HepG2 (cell line): ENCODE measurements around the gene PPP4C. TPM values are rescaled to one million over a fixed set of nuclear protein-coding genes. Genes with fewer than 3 reads are reported as not detected.
A peak's percentile ranks its signal among the peaks of the same experiment; 100 is the strongest.

Source experiments
- AGO2 ChIP-seq: fragments of 200-400 bp; formaldehyde crosslinking; optimal IDR thresholded peaks from 2 replicates; pipeline ENCODE3; 2017; ENCODE audit warnings: mild to moderate bottlenecking, low read depth, low read length, moderate library complexity
- ELF1 ChIP-seq: sonication (generic); formaldehyde crosslinking; IDR thresholded peaks from 2 replicates; pipeline ENCODE4 v1.4.0; 2020; ENCODE audit warnings: missing genetic modification reagents
- ELF3 ChIP-seq: IDR thresholded peaks from 2 replicates; pipeline ENCODE4 v1.6.1; 2016; ENCODE audit warnings: missing genetic modification reagents, missing compliant biosample characterization
- EP300 ChIP-seq, 3 experiments: sonication (generic) in 1 of 3; formaldehyde crosslinking in 1 of 3; IDR thresholded peaks; 2 replicates each; pipeline versions ENCODE4 v1.5.1 to v1.6.1; 2011 to 2020; ENCODE audit warnings: low read depth in 2 of 3, low read length in 2 of 3, borderline replicate concordance in 1 of 3, improper control_type of control experiment in 1 of 3, mild to moderate bottlenecking in 1 of 3, missing genetic modification reagents in 1 of 3, moderate library complexity in 1 of 3
- GMEB1 ChIP-seq: sonication (generic); formaldehyde crosslinking; IDR thresholded peaks from 2 replicates; pipeline ENCODE4 v1.5.1; 2020; ENCODE audit warnings: missing genetic modification reagents, mild to moderate bottlenecking, borderline replicate concordance
- HMGXB3 ChIP-seq: sonication (generic); formaldehyde crosslinking; IDR thresholded peaks from 2 replicates; pipeline ENCODE4 v1.4.0; 2020; ENCODE audit warnings: missing genetic modification reagents, borderline replicate concordance
- KDM1A ChIP-seq: IDR thresholded peaks from 2 replicates; pipeline ENCODE4 v1.6.1; 2016; ENCODE audit warnings: missing compliant biosample characterization
- ZNF253 ChIP-seq: sonication (generic); formaldehyde crosslinking; IDR thresholded peaks from 2 replicates; pipeline ENCODE4 v1.8.0; 2022; ENCODE audit warnings: mild to moderate bottlenecking, missing genetic modification reagents, borderline replicate concordance
- ZNF280D ChIP-seq: sonication (generic); formaldehyde crosslinking; IDR thresholded peaks from 2 replicates; pipeline ENCODE4 v1.5.1; 2020; ENCODE audit warnings: mild to moderate bottlenecking, missing genetic modification reagents
- ZNF484 ChIP-seq: sonication (generic); formaldehyde crosslinking; IDR thresholded peaks from 2 replicates; pipeline ENCODE4 v1.5.1; 2020; ENCODE audit warnings: mild to moderate bottlenecking, low read depth, missing genetic modification reagents, borderline replicate concordance
- ZSCAN31 ChIP-seq: sonication (generic); formaldehyde crosslinking; IDR thresholded peaks from 2 replicates; pipeline ENCODE4 v1.5.0; 2020; ENCODE audit warnings: low read depth, mild to moderate bottlenecking, missing genetic modification reagents
- polyA plus RNA-seq, 8 experiments: library from polyadenylated mRNA; depleted of rRNA in 3 of 8; stranded (reverse) in 7 of 8; unstranded in 1 of 8; fragments of >200 nt; fragmentation: Illumina TruSeq in 4 of 8; extraction: Trizol in 4 of 8; gene quantifications; 2 replicates each; pipeline versions ENCODE4 v1.2.1 to v1.2.3, GENCODE V29; 2011 to 2016; ENCODE audit warnings: low read depth in 4 of 8, missing spikeins in 1 of 8, mixed read lengths in 1 of 8; ENCODE audit not compliant: insufficient read depth in 1 of 8
- total RNA-seq, 5 experiments: library from RNA; depleted of rRNA; stranded (reverse); fragments of >200 nt; fragmentation: Illumina TruSeq; extraction: Trizol; gene quantifications; 2 replicates each; pipeline ENCODE4 v1.2.3, GENCODE V29; 2016; ENCODE audit warnings: low read depth in 1 of 5
- TF ChIP-seq, protein P1 (sequence below): sonication (generic); formaldehyde crosslinking; IDR thresholded peaks from 2 replicates; pipeline ENCODE4 v1.8.1; 2023; ENCODE audit warnings: mild to moderate bottlenecking, missing genetic modification reagents
- TF ChIP-seq, protein P2 (sequence below): sonication (generic); formaldehyde crosslinking; IDR thresholded peaks from 2 replicates; pipeline ENCODE4 v1.5.0; 2020; ENCODE audit warnings: mild to moderate bottlenecking, missing genetic modification reagents
- TF ChIP-seq, protein P3 (sequence below): sonication (generic); formaldehyde crosslinking; IDR thresholded peaks from 2 replicates; pipeline ENCODE4 v1.4.0; 2020; ENCODE audit warnings: missing genetic modification reagents

Gene PPP4C
- total and polyA plus RNA-seq, 2 of the 13 experiments (the other 11 are each of a cell fraction or from before 2014, with no cell fraction given) = 176 to 220 TPM

DNA sequence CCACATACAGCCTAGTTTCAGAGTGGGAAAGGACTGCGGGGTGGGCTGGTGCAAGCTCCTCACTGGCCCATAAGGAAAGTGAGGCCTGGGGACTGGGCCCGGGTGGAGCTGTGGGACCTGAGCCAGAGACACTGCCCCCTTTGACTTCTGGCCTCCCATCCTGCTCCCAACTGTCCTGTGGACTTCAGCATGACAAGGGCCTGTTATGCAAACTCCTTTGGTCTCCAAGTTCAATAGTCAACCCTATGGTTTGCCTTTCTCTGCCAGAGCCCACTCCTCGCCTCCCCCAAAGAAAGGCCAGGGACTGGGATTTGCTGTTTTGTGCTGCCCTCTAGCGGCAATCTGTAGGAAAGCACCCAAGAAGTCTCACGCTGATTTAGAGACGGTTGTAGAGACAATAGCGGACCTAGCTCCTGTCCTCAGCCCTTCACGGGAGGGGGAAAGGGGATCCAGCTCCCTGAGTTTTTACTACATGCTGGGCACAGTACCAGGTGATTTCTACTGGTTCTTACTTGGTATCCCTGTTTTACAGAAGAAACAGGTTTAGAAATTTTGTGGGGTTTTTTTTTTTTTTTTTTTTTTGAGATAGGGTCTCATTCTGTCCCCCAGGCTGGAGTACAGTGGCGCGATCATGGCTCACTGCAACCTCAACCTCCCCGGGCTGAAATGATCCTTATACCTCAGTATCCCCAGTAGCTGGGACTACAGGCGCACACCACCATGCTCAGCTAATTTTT lies 43.5 kb upstream of the PPP4C start (continued):
- TF ChIP-seq ZNF280D (CRISPR knock-in tag) (0 out of 2 replicates have a peak, but pooled peaks have one; percentile 37), KDM1A (CRISPR knock-in tag) (0 out of 2 replicates have a peak, but pooled peaks have one; percentile 33), EP300 (IDR thresholded peaks at IDR 0.05; ENCODE audit: low read depth in 2 of 2, low read length in 2 of 2) (no peak; a peak in 2 of 4 replicates), EP300 (CRISPR knock-in tag; IDR thresholded peaks at IDR 0.05; ENCODE audit: borderline replicate concordance) (no peak), GMEB1 (CRISPR knock-in tag) (peak; percentile 18; the same call in 1 of the 2 replicates), AGO2 (no peak), HMGXB3 (CRISPR knock-in tag) (peak; percentile 59; the same call in 1 of the 2 replicates), ZSCAN31 (CRISPR knock-in tag) (no peak), ZNF484 (CRISPR knock-in tag) (no peak), ELF3 (no peak), ZNF253 (CRISPR knock-in tag) (no peak), ELF1 (CRISPR knock-in tag) (peak; percentile 31; the same call in 1 of the 2 replicates)
- TF ChIP-seq, protein P1, sequence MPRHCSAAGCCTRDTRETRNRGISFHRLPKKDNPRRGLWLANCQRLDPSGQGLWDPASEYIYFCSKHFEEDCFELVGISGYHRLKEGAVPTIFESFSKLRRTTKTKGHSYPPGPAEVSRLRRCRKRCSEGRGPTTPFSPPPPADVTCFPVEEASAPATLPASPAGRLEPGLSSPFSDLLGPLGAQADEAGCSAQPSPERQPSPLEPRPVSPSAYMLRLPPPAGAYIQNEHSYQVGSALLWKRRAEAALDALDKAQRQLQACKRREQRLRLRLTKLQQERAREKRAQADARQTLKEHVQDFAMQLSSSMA (CRISPR knock-in tag) = no peak
- TF ChIP-seq, protein P2, sequence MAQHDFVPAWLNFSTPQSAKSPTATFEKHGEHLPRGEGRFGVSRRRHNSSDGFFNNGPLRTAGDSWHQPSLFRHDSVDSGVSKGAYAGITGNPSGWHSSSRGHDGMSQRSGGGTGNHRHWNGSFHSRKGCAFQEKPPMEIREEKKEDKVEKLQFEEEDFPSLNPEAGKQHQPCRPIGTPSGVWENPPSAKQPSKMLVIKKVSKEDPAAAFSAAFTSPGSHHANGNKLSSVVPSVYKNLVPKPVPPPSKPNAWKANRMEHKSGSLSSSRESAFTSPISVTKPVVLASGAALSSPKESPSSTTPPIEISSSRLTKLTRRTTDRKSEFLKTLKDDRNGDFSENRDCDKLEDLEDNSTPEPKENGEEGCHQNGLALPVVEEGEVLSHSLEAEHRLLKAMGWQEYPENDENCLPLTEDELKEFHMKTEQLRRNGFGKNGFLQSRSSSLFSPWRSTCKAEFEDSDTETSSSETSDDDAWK (CRISPR knock-in tag) = no peak
- TF ChIP-seq, protein P3, sequence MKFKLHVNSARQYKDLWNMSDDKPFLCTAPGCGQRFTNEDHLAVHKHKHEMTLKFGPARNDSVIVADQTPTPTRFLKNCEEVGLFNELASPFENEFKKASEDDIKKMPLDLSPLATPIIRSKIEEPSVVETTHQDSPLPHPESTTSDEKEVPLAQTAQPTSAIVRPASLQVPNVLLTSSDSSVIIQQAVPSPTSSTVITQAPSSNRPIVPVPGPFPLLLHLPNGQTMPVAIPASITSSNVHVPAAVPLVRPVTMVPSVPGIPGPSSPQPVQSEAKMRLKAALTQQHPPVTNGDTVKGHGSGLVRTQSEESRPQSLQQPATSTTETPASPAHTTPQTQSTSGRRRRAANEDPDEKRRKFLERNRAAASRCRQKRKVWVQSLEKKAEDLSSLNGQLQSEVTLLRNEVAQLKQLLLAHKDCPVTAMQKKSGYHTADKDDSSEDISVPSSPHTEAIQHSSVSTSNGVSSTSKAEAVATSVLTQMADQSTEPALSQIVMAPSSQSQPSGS (CRISPR knock-in tag) = 0 out of 2 replicates have a peak, but pooled peaks have one; percentile 32
